Gastrocnemius medialis (tissue), 4 donors: Measurements from ENCODE around the gene RITA1.

Experiments
- CTCF ChIP-seq, 5 experiments: fragments of 450-650 bp in 3 of 5; fragments of 200-600 bp in 2 of 5; sonication (generic) in 2 of 5; IDR thresholded peaks in 4 of 5; conservative IDR thresholded peaks in 1 of 5; 1 replicate in 4 of 5; 2 replicates in 1 of 5; pipeline ENCODE4 v1.5.1; 2016 to 2019; ENCODE audit warnings: antibody characterized with exemption in 5 of 5, mild to moderate bottlenecking in 3 of 5, moderate library complexity in 3 of 5
- POLR2A ChIP-seq, 2 donors: fragments of 450-650 bp; IDR thresholded peaks; one replicate each; pipeline ENCODE4 v1.6.1; 2017; ENCODE audit warnings: antibody characterized with exemption in 2 of 2, mild to moderate bottlenecking in 2 of 2, moderate library complexity in 2 of 2

- no peak for TF ChIP-seq CTCF (IDR thresholded peaks at IDR 0.05 in 4 of 5, conservative IDR thresholded peaks at IDR 0.05 in 1 of 5)
- no peak for TF ChIP-seq POLR2A (IDR thresholded peaks at IDR 0.05)
These were observed 52.8 kb downstream of the RITA1 start for GRCh38 chr12:113238309-113238708.
